ENCODE data around the gene NAP1L4. TPM values are rescaled to one million over a fixed set of nuclear protein-coding genes. Genes with fewer than 3 reads are reported as not detected.
"Not testable (repeated sequence)": the region's sequence is repeated elsewhere in the genome, so short reads cannot be mapped to it uniquely, and the experiment has no call there.

Gene NAP1L4
- total RNA-seq, 2 donors from 2014 or later, result 198 to 206 TPM

GRCh38 chr11:2940147-2940920 lies 51.8 kb downstream of the NAP1L4 start:
- 92 to 97% methylated on average over 7 to 16 of the region's 16 CpGs for WGBS, 2 experiments (ENCODE audit: insufficient coverage in 1 of 2, insufficient read length in 1 of 2)
- H3K9me3 ChIP-seq (ENCODE audit: control insufficient read depth, low read length), result peaks cover 35% of the 10 kb centered on the region
- H3K27ac Mint-ChIP-seq, result no peak overlapping the region
- peaks cover 41% of the 10 kb centered on the region for H3K36me3 Mint-ChIP-seq (ENCODE audit: low read depth)
- H3K27ac ChIP-seq (ENCODE audit: low read depth, low read length), result no peak overlapping the region
- H3K4me1 ChIP-seq (ENCODE audit: control insufficient read depth, insufficient read depth, low read length), result no peaks in the 10 kb centered on the region
- H3K27me3 ChIP-seq (ENCODE audit: control insufficient read depth, insufficient read depth, low read length, poor library complexity, severe bottlenecking), result no peaks in the 10 kb centered on the region
- DNase-seq, result peak; percentile 56
- H3K4me3 Mint-ChIP-seq, result no peak overlapping the region
- H3K9ac ChIP-seq (ENCODE audit: extremely low read depth, low read length, poor library complexity, severe bottlenecking), result no peak overlapping the region
- no peak overlapping the region for H3K4me3 ChIP-seq (ENCODE audit: low read length)
- no peak for TF ChIP-seq CTCF (conservative IDR thresholded peaks at IDR 0.05)
- H3K4me1 Mint-ChIP-seq, result no peaks in the 10 kb centered on the region
- H3K9me3 Mint-ChIP-seq, result peaks cover 31% of the 10 kb centered on the region
- peaks cover 23% of the 10 kb centered on the region for H3K36me3 ChIP-seq (ENCODE audit: control insufficient read depth, insufficient read depth, low read length)
- H3K27me3 Mint-ChIP-seq (ENCODE audit: insufficient read depth), result no peaks in the 10 kb centered on the region

- H3K27ac Mint-ChIP-seq; H3K27me3 Mint-ChIP-seq (ENCODE audit: insufficient read depth); H3K36me3 ChIP-seq (ENCODE audit: control insufficient read depth, insufficient read depth, low read length); H3K4me1 Mint-ChIP-seq; H3K4me3 Mint-ChIP-seq; H3K27ac ChIP-seq (ENCODE audit: low read depth, low read length); H3K4me1 ChIP-seq (ENCODE audit: control insufficient read depth, insufficient read depth, low read length); H3K9ac ChIP-seq (ENCODE audit: extremely low read depth, low read length, poor library complexity, severe bottlenecking); H3K27me3 ChIP-seq (ENCODE audit: control insufficient read depth, insufficient read depth, low read length, poor library complexity, severe bottlenecking): not testable (repeated sequence)
- H3K9me3 ChIP-seq (ENCODE audit: control insufficient read depth, low read length), result peaks cover 35% of the 10 kb centered on the region
- peak; percentile 39 for DNase-seq
- Mint-ChIP-seq H3K36me3 (ENCODE audit: low read depth) (peaks cover 27% of the 10 kb centered on the region), H3K9me3 (peaks cover 31% of the 10 kb centered on the region)
- WGBS, 2 experiments (ENCODE audit: insufficient coverage in 1 of 2, insufficient read length in 1 of 2), result 85 to 91% methylated on average over 15 to 20 of the region's 20 CpGs
- peak overlapping the region; percentile 71 for H3K4me3 ChIP-seq (ENCODE audit: low read length)
Observed at GRCh38 chr11:2938458-2939418, 53.4 kb downstream of the NAP1L4 start.

- H3K36me3 Mint-ChIP-seq (ENCODE audit: low read depth), result peaks cover 22% of the 10 kb centered on the region
- H3K27me3 Mint-ChIP-seq (ENCODE audit: insufficient read depth); H3K27ac ChIP-seq (ENCODE audit: low read depth, low read length); H3K9ac ChIP-seq (ENCODE audit: extremely low read depth, low read length, poor library complexity, severe bottlenecking); DNase-seq; H3K27me3 ChIP-seq (ENCODE audit: control insufficient read depth, insufficient read depth, low read length, poor library complexity, severe bottlenecking); H3K36me3 ChIP-seq (ENCODE audit: control insufficient read depth, insufficient read depth, low read length); H3K4me1 Mint-ChIP-seq; H3K4me3 Mint-ChIP-seq; H3K4me1 ChIP-seq (ENCODE audit: control insufficient read depth, insufficient read depth, low read length); H3K27ac Mint-ChIP-seq: not testable (repeated sequence)
- peaks cover 31% of the 10 kb centered on the region for H3K9me3 Mint-ChIP-seq
- Histone ChIP-seq H3K9me3 (ENCODE audit: control insufficient read depth, low read length) (peaks cover 35% of the 10 kb centered on the region), H3K4me3 (ENCODE audit: low read length) (peak overlapping the region; percentile 9)
- 89 to 96% methylated on average over 16 to 30 of the region's 32 CpGs for WGBS, 2 experiments (ENCODE audit: insufficient coverage in 1 of 2, insufficient read length in 1 of 2)
Observed at GRCh38 chr11:2937641-2938457, 54.3 kb downstream of the NAP1L4 start.
